ENCODE measurements around the gene SPACA7. TPM values are rescaled to one million over a fixed set of nuclear protein-coding genes. Genes with fewer than 3 reads are reported as not detected.
A peak's percentile ranks its signal among the peaks of the same experiment; 100 is the strongest.

SPACA7 gene
- total RNA-seq, 1 donor from 2014 or later, result not detected

GRCh38 chr13:112479389-112479788 lies 103.2 kb downstream of the SPACA7 start:
- no peak for TF ChIP-seq CTCF (IDR thresholded peaks at IDR 0.05; ENCODE audit: unreplicated experiment)
- no peaks in the 10 kb centered on the region for H3K4me1 Mint-ChIP-seq (ENCODE audit: unreplicated experiment)
- no peak overlapping the region for H3K4me3 Mint-ChIP-seq (ENCODE audit: unreplicated experiment)
- H3K27ac Mint-ChIP-seq (ENCODE audit: unreplicated experiment), result no peak overlapping the region
- H3K36me3 Mint-ChIP-seq (ENCODE audit: low read depth, unreplicated experiment), result peaks cover 8% of the 10 kb centered on the region
- H3K9me3 Mint-ChIP-seq (ENCODE audit: unreplicated experiment), result no peaks in the 10 kb centered on the region
- DNase-seq (ENCODE audit: low spot score), result no peak
- H3K27me3 Mint-ChIP-seq (ENCODE audit: unreplicated experiment), result no peaks in the 10 kb centered on the region

GRCh38 chr13:112481458-112481857 lies 105.3 kb downstream of the SPACA7 start:
- no peak overlapping the region for H3K27ac Mint-ChIP-seq (ENCODE audit: unreplicated experiment)
- no peak overlapping the region for H3K4me3 Mint-ChIP-seq (ENCODE audit: unreplicated experiment)
- H3K27me3 Mint-ChIP-seq (ENCODE audit: unreplicated experiment), result no peaks in the 10 kb centered on the region
- peaks cover 8% of the 10 kb centered on the region for H3K36me3 Mint-ChIP-seq (ENCODE audit: low read depth, unreplicated experiment)
- DNase-seq (ENCODE audit: low spot score), result no peak
- TF ChIP-seq CTCF (IDR thresholded peaks at IDR 0.05; ENCODE audit: unreplicated experiment), result no peak
- H3K4me1 Mint-ChIP-seq (ENCODE audit: unreplicated experiment), result no peaks in the 10 kb centered on the region
- H3K9me3 Mint-ChIP-seq (ENCODE audit: unreplicated experiment), result no peaks in the 10 kb centered on the region

GRCh38 chr13:112483299-112483698 lies 107.1 kb downstream of the SPACA7 start:
- H3K4me3 Mint-ChIP-seq (ENCODE audit: unreplicated experiment), result peak overlapping the region; percentile 10
- DNase-seq (ENCODE audit: low spot score), result no peak
- H3K27me3 Mint-ChIP-seq (ENCODE audit: unreplicated experiment), result no peaks in the 10 kb centered on the region
- no peak for TF ChIP-seq CTCF (IDR thresholded peaks at IDR 0.05; ENCODE audit: unreplicated experiment)
- no peak overlapping the region for H3K27ac Mint-ChIP-seq (ENCODE audit: unreplicated experiment)
- H3K9me3 Mint-ChIP-seq (ENCODE audit: unreplicated experiment), result no peaks in the 10 kb centered on the region
- peaks cover 8% of the 10 kb centered on the region for H3K36me3 Mint-ChIP-seq (ENCODE audit: low read depth, unreplicated experiment)
- no peaks in the 10 kb centered on the region for H3K4me1 Mint-ChIP-seq (ENCODE audit: unreplicated experiment)

Other genes starting within 250 kb of the SPACA7 start
- 26.8 TPM for gene TUBGCP3, start 211.8 kb downstream of the SPACA7 start, total RNA-seq (ENCODE audit: unreplicated experiment)

Data from endothelial cell (in vitro differentiated cells).